ENCODE results near the gene CTPS2.
"Not testable (repeated sequence)": the region's sequence is repeated elsewhere in the genome, so short reads cannot be mapped to it uniquely, and the experiment has no call there.

GRCh38 chrX:16628511-16628910, 84.0 kb downstream of the CTPS2 start:
- not testable (repeated sequence) for TF ChIP-seq CTCF (IDR thresholded peaks at IDR 0.05; ENCODE audit: low read depth, low read length); POLR2A (IDR thresholded peaks at IDR 0.05; ENCODE audit: extremely low read depth, insufficient read length); MAX (IDR thresholded peaks at IDR 0.05; ENCODE audit: low read depth, low read length)
